A673 (cell line): ENCODE results near the gene PIGB.

ENCODE experiments used
- EZH2 ChIP-seq: fragments of 200-600 bp; sonication (generic); IDR thresholded peaks from 2 replicates; pipeline ENCODE4 v1.6.1; 2017; ENCODE audit warnings: borderline replicate concordance, low read depth, mild to moderate bottlenecking, mixed read lengths, antibody characterized with exemption, low read length; ENCODE audit not compliant: poor library complexity, severe bottlenecking
- TF ChIP-seq, protein P1 (sequence below): fragments of 300-800, 200-600 bp; sonication (generic); conservative IDR thresholded peaks from 2 replicates; pipeline ENCODE4 v1.5.1; 2017; ENCODE audit warnings: low read depth, mild to moderate bottlenecking, antibody characterized with exemption, low read length, moderate library complexity, mixed read lengths

- TF ChIP-seq, protein P1, sequence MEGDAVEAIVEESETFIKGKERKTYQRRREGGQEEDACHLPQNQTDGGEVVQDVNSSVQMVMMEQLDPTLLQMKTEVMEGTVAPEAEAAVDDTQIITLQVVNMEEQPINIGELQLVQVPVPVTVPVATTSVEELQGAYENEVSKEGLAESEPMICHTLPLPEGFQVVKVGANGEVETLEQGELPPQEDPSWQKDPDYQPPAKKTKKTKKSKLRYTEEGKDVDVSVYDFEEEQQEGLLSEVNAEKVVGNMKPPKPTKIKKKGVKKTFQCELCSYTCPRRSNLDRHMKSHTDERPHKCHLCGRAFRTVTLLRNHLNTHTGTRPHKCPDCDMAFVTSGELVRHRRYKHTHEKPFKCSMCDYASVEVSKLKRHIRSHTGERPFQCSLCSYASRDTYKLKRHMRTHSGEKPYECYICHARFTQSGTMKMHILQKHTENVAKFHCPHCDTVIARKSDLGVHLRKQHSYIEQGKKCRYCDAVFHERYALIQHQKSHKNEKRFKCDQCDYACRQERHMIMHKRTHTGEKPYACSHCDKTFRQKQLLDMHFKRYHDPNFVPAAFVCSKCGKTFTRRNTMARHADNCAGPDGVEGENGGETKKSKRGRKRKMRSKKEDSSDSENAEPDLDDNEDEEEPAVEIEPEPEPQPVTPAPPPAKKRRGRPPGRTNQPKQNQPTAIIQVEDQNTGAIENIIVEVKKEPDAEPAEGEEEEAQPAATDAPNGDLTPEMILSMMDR, result no peak
- TF ChIP-seq EZH2, result no peak
These were observed 48.0 kb downstream of the PIGB start for GRCh38 chr15:55366981-55367380.
